ENCODE data around the gene ABCF2. TPM values are rescaled to one million over a fixed set of nuclear protein-coding genes. Genes with fewer than 3 reads are reported as not detected.
A peak's percentile ranks its signal among the peaks of the same experiment; 100 is the strongest.

The ABCF2 gene
- total RNA-seq, 4 donors from 2014 or later = 30.5 to 43.1 (median 36.5) TPM

GRCh38 chr7:151260471-151260870, 33.5 kb upstream of the ABCF2 start:
- Histone ChIP-seq H3K4me1 (no peaks in the 10 kb centered on the region), H3K27me3 (no peaks in the 10 kb centered on the region), H3K27ac (no peak overlapping the region), H3K9me3 (no peaks in the 10 kb centered on the region), H3K4me3 (no peak overlapping the region), H3K36me3 (no peaks in the 10 kb centered on the region)
- no peak for ATAC-seq
- no peak for TF ChIP-seq EP300 (IDR thresholded peaks at IDR 0.05)
- 91% methylated on average over 9 of the region's 11 CpGs; no CpG with 5 or more reads in 1 of the 2 donors for WGBS, 2 donors (ENCODE audit: low coverage in 1 of 2)

GRCh38 chr7:151257990-151258389, 31.0 kb upstream of the ABCF2 start:
- TF ChIP-seq EP300 (IDR thresholded peaks at IDR 0.05) = no peak
- peaks cover 0 to 6% (median 2%) of the 10 kb centered on the region in 3 donors for H3K4me1 ChIP-seq
- H3K27me3 ChIP-seq = no peaks in the 10 kb centered on the region
- H3K9me3 ChIP-seq = no peaks in the 10 kb centered on the region
- no peak for ATAC-seq
- H3K27ac ChIP-seq = no peak overlapping the region
- WGBS, 2 donors (ENCODE audit: low coverage in 1 of 2) = 100% methylated on average over 2 of the region's 7 CpGs; no CpG with 5 or more reads in 1 of the 2 donors
- H3K36me3 ChIP-seq = no peaks in the 10 kb centered on the region
- H3K4me3 ChIP-seq = no peak overlapping the region

GRCh38 chr7:151256410-151257045, 29.5 kb upstream of the ABCF2 start:
- Histone ChIP-seq H3K27ac (no peak overlapping the region), H3K36me3 (no peaks in the 10 kb centered on the region), H3K4me3 (no peak overlapping the region), H3K4me1 (peaks cover 0 to 17% (median 8%) of the 10 kb centered on the region in 3 donors), H3K9me3 (no peaks in the 10 kb centered on the region), H3K27me3 (no peaks in the 10 kb centered on the region)
- TF ChIP-seq CTCF (IDR thresholded peaks at IDR 0.05) (no peak), POLR2A (IDR thresholded peaks at IDR 0.05) (no peak), EP300 (IDR thresholded peaks at IDR 0.05) (no peak), POLR2AphosphoS5 (IDR thresholded peaks at IDR 0.05) (no peak)
- ATAC-seq = no peak
- 63 to 69% methylated on average over 15 of the region's 16 CpGs for WGBS, 2 donors (ENCODE audit: low coverage in 1 of 2)

- no peak for ATAC-seq
- no peak for TF ChIP-seq EP300 (IDR thresholded peaks at IDR 0.05)
- no peak for TF ChIP-seq POLR2AphosphoS5 (IDR thresholded peaks at IDR 0.05)
- no peak for TF ChIP-seq CTCF (IDR thresholded peaks at IDR 0.05)
- TF ChIP-seq POLR2A (IDR thresholded peaks at IDR 0.05) = no peak
- H3K4me3 ChIP-seq = no peak overlapping the region
Measured at GRCh38 chr7:151255390-151255789, 28.4 kb upstream of the ABCF2 start.

GRCh38 chr7:151254851-151255250, 27.8 kb upstream of the ABCF2 start:
- peaks cover 0 to 34% (median 23%) of the 10 kb centered on the region in 3 donors for H3K4me1 ChIP-seq
- TF ChIP-seq POLR2A (IDR thresholded peaks at IDR 0.05) (no peak), POLR2AphosphoS5 (IDR thresholded peaks at IDR 0.05) (no peak), EP300 (IDR thresholded peaks at IDR 0.05) (no peak), CTCF (IDR thresholded peaks at IDR 0.05) (no peak)
- H3K36me3 ChIP-seq = no peaks in the 10 kb centered on the region
- ATAC-seq = no peak
- WGBS, 2 donors (ENCODE audit: low coverage in 1 of 2) = 80% methylated on average over 1 to 11 of the region's 11 CpGs
- no peak overlapping the region for H3K4me3 ChIP-seq
- H3K27ac ChIP-seq = peak overlapping the region in 1 of 4 donors; percentile 96
- no peaks in the 10 kb centered on the region for H3K27me3 ChIP-seq
- no peaks in the 10 kb centered on the region for H3K9me3 ChIP-seq

More at GRCh38 chr7:151255390-151255789, 28.4 kb upstream of the ABCF2 start:
- no peaks in the 10 kb centered on the region for H3K9me3 ChIP-seq
- 59 to 80% methylated on average over 6 to 7 of the region's 7 CpGs for WGBS, 2 donors (ENCODE audit: low coverage in 1 of 2)
- no peaks in the 10 kb centered on the region for H3K36me3 ChIP-seq
- H3K4me1 ChIP-seq = peaks cover 0 to 29% (median 18%) of the 10 kb centered on the region in 3 donors
- no peaks in the 10 kb centered on the region for H3K27me3 ChIP-seq
- H3K27ac ChIP-seq = no peak overlapping the region

GRCh38 chr7:151254316-151254715, 27.3 kb upstream of the ABCF2 start:
- Histone ChIP-seq H3K36me3 (no peaks in the 10 kb centered on the region), H3K4me3 (no peak overlapping the region), H3K4me1 (peaks cover 0 to 39% (median 28%) of the 10 kb centered on the region in 3 donors), H3K27me3 (no peaks in the 10 kb centered on the region), H3K27ac (peak overlapping the region in 3 of 4 donors; percentile 92 to 96 (median 96)), H3K9me3 (no peaks in the 10 kb centered on the region)
- 30 to 50% methylated on average over 1 to 2 of the region's 7 CpGs for WGBS, 2 donors (ENCODE audit: low coverage in 1 of 2)
- no peak for ATAC-seq
- no peak for TF ChIP-seq POLR2AphosphoS5 (IDR thresholded peaks at IDR 0.05)
- TF ChIP-seq CTCF (IDR thresholded peaks at IDR 0.05) = no peak
- no peak for TF ChIP-seq EP300 (IDR thresholded peaks at IDR 0.05)
- no peak for TF ChIP-seq POLR2A (IDR thresholded peaks at IDR 0.05)

Data from gastroesophageal sphincter (tissue), 4 donors.